GM12872 (cell line): ENCODE results near the gene ACTN1.

Source experiments
- TF ChIP-seq, protein P1 (sequence below): IDR thresholded peaks from 3 replicates; pipeline ENCODE4 v1.5.1; 2011; ENCODE audit warnings: low read depth, mild to moderate bottlenecking, low read length, moderate library complexity; ENCODE audit not compliant: insufficient read depth

Gene ACTN1

DNA sequence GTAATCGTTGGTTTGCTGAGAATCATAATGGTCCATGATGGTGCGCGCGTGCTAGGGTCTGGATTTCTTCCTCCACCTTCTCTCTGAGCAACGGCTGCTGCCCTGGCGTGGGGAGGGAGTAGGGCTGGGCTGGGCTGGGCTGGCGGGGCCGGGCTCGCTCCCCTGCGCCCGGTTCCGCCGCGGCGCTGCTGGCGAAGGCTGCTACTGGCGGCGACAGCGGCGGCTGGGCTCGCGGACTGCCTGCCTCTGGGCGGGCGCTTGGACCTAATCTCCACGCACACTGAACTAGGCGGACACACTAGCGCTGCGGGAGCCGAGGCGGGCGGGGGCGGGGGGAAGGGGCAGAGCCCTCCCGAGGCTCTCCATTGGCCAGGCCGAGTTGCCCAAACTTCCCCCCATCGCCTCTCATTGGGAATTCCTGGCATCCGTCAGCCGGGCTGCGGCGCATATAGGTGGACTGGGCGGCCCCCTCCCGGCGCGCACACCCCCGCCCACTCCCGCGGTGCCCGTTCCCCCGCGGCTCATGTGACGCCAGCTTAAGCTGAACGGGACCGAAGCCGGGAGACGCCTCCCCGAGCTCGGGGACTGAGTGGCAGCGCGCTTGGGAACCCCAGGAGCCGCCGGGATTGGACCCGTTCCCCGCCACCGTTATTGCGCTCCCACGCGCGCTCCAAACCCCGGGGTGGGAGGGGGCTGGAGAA is at the start of gene ACTN1:
Gene ACTN1, minus strand, starts transcription at position 282 of the 701 bp plus-strand sequence. Its CDS starts 246 bp downstream, at position 36.
- TF ChIP-seq, protein P1, sequence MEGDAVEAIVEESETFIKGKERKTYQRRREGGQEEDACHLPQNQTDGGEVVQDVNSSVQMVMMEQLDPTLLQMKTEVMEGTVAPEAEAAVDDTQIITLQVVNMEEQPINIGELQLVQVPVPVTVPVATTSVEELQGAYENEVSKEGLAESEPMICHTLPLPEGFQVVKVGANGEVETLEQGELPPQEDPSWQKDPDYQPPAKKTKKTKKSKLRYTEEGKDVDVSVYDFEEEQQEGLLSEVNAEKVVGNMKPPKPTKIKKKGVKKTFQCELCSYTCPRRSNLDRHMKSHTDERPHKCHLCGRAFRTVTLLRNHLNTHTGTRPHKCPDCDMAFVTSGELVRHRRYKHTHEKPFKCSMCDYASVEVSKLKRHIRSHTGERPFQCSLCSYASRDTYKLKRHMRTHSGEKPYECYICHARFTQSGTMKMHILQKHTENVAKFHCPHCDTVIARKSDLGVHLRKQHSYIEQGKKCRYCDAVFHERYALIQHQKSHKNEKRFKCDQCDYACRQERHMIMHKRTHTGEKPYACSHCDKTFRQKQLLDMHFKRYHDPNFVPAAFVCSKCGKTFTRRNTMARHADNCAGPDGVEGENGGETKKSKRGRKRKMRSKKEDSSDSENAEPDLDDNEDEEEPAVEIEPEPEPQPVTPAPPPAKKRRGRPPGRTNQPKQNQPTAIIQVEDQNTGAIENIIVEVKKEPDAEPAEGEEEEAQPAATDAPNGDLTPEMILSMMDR, result no peak

DNA sequence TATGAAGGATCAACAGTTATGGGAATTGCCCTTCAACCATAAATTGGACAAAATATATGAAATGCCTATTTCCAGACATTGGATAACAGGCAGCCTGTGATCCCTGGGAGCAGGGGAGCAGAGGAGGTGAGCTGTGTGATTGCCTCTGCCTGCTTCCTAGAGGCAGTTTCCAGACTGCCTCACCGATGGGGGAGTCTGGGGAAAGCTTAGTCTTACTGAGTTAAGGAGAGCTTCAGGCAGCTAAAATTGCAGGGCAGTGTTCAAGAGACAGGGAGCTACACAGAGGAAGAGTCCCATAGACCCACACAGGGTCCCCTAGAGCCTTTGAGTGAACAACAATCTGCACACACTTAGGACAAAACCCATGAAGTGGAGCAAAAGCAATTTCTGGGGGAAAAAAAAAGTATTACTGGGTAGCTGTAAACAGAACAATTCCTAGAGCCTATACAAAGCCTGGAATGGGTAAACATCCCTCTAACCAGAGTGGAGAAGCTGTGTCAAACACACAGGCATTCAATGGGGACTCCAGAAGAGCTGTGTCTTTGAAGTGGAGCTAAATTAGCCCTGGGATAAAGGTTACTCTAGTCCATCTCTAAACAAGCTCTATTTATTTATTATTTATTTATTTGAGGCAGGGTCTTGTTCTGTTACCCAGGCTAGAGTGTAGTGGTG is 48.3 kb upstream of the ACTN1 start:
- TF ChIP-seq, protein P1, result no peak

DNA sequence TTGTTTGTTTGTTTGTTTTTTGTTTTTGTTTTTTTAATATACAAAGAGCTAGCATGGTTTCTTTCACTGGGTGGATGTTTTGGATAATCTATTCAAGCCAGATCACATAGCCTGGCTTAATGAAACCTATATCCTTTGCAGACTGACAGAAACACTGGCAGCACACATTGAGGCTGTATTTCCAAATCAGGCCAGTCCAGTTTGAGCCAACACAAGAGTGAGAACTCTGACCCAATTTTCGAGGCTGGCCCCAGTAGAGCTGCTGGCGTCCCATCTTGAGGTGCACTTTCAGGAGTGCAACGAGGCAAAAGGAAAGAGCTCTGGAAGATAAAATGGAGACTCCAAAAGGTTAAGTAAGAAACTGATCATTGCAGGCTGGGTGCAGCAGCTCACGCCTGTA is 43.9 kb upstream of the ACTN1 start:
- TF ChIP-seq, protein P1, result no peak

DNA sequence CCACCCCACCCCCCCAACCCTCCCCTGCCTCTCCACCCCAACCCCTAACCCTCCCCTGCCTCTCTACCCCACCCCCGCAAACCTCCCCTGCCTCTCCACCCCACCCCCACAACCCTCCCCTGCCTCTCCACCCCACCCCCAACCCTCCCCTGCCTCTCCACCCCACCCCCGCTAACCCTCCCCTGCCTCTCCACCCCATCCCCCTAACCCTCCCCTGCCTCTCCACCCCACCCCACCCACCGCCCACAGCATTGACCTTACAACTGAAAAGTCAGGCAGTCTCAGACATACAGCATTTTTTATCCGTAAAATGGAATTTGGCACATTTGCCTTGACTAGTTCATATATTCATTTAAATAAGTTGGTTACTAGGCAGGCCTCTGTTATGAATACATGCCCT is 38.6 kb upstream of the ACTN1 start:
- TF ChIP-seq, protein P1, result no peak

DNA sequence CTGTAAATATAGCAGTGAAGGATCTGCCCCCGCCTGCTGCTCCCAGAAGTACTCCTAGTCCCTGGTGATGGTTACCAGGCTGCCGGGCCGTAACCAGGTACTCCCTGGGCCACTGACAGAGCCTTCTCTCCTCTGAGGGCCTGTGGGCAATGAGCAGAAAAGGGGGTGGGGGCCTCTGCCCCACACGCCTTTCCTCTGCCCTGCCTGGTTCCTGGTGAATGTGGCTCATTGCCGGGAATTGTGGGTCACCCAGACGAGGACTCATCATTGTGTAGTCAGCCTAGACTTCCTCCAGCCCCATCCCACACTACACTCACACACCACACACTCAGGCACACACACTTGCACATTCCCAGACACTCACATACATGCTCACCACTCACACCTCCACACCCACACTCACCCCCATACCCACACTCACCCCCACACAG is 35.7 kb upstream of the ACTN1 start:
- TF ChIP-seq, protein P1, result no peak

DNA sequence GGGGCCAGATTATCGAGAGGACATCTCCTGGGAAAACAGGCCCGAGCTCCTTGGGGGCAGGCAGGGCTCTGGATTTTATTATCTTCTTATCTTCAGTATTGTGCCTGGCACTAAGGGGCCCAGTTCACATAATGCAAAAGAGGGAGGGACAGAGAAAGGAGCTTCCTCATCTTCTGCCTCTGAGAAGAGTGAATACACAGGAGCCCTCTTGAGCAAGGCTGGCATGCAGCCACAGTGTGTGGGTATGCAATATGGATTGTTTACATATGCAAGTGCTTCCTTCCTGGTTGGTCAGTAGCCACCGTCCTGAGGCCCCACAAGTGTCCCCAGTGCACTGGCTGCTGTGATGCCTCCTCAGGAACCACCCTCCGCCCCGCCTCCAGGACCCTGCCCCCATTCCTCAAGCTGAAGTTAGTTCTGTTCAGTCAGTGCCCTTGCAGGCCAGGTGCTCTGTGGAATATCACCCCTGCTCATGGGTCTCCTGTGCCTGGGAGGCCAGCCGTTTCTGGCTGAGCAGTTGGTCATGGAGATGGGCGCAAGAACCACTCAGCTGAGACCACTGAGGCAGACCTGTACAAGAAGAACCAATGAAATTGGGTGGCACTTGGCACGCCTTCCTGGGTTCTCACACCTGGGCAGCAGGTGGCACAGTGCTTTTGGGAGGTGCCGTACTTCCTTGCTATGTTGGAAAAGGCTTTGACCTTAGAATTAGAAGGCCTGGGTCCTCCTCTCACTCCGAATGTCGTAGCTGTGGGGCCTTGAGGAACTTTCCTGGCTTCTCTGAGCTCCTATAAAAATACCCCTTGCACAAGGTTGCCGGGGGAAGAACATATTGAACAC is 35.1 kb upstream of the ACTN1 start:
- TF ChIP-seq, protein P1, result no peak
